Measurements from ENCODE around the gene ERC2.
A peak's percentile ranks its signal among the peaks of the same experiment; 100 is the strongest.

Gene ERC2

GRCh38 chr3:55615039-55615693 lies 853.1 kb downstream of the ERC2 start:
- Mint-ChIP-seq H3K27me3 (no peaks in the 10 kb centered on the region), H3K36me3 (ENCODE audit: low read depth) (no peaks in the 10 kb centered on the region), H3K4me1 (ENCODE audit: low read depth) (peaks cover 69% of the 10 kb centered on the region), H3K9me3 (no peaks in the 10 kb centered on the region), H3K27ac (peak overlapping the region; percentile 84), H3K4me3 (no peak overlapping the region)
- intact Hi-C loops (cut with micrococcal nuclease): no loop called here

- H3K9me3 Mint-ChIP-seq: no peaks in the 10 kb centered on the region
- H3K27me3 Mint-ChIP-seq: no peaks in the 10 kb centered on the region
- H3K36me3 Mint-ChIP-seq (ENCODE audit: low read depth): no peaks in the 10 kb centered on the region
- H3K27ac Mint-ChIP-seq: no peak overlapping the region
- H3K4me3 Mint-ChIP-seq: no peak overlapping the region
- intact Hi-C loops (cut with micrococcal nuclease): no loop called here
- peaks cover 50% of the 10 kb centered on the region for H3K4me1 Mint-ChIP-seq (ENCODE audit: low read depth)
These were observed 857.1 kb downstream of the ERC2 start for GRCh38 chr3:55611121-55611520.

GRCh38 chr3:55609230-55609827 lies 858.9 kb downstream of the ERC2 start:
- intact Hi-C loops (cut with micrococcal nuclease): no loop called here
- no peaks in the 10 kb centered on the region for H3K36me3 Mint-ChIP-seq (ENCODE audit: low read depth)
- H3K4me1 Mint-ChIP-seq (ENCODE audit: low read depth): peaks cover 46% of the 10 kb centered on the region
- H3K4me3 Mint-ChIP-seq: no peak overlapping the region
- no peaks in the 10 kb centered on the region for H3K9me3 Mint-ChIP-seq
- no peaks in the 10 kb centered on the region for H3K27me3 Mint-ChIP-seq
- no peak overlapping the region for H3K27ac Mint-ChIP-seq

GRCh38 chr3:55608301-55608937 lies 859.8 kb downstream of the ERC2 start:
- Mint-ChIP-seq H3K4me1 (ENCODE audit: low read depth) (peaks cover 50% of the 10 kb centered on the region), H3K27me3 (no peaks in the 10 kb centered on the region), H3K9me3 (no peaks in the 10 kb centered on the region), H3K36me3 (ENCODE audit: low read depth) (no peaks in the 10 kb centered on the region), H3K4me3 (no peak overlapping the region), H3K27ac (no peak overlapping the region)
- intact Hi-C loops (cut with micrococcal nuclease): no loop called here

DNA sequence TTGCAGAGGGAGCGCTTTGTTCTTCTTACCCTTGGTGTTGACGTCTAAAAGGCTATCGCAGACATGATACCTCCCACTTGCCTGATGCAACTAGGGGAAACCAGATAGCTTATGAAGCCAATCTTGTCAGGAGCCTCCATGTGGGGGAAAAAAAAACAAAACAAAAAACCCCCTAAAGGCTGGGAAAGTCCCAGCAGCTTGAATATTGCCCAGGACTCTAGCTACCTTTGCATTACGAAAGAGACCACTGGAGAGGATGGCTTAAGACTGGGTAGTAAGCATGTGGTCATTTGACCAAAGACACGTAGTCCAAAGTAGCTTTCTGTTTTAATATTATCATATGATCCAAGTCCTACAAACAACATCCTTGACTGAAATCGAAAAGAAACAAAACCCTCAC lies 860.4 kb downstream of the ERC2 start:
- intact Hi-C loops (cut with micrococcal nuclease): no loop called here
- Mint-ChIP-seq H3K36me3 (ENCODE audit: low read depth) (no peaks in the 10 kb centered on the region), H3K9me3 (no peaks in the 10 kb centered on the region), H3K4me1 (ENCODE audit: low read depth) (peaks cover 44% of the 10 kb centered on the region), H3K27ac (no peak overlapping the region), H3K27me3 (no peaks in the 10 kb centered on the region), H3K4me3 (no peak overlapping the region)

DNA sequence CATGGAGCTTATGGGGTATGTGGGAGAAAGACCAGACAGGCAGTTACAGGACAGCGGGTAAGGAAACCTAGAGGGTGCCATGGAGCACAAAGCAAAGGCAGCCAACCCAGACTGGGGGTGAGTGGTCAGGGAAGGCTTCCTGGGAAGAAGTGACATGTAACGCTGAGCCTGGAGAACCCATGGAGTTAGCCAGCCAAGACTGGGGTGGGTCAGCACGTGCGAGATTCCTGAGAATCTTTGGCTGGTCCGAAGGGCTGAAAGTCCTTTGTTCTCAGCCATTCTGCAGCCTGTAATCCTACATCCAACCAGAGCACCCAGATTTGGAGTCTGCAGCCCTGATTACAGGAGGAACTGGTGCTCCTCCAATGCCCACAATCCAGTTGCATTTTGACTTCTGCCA lies 861.1 kb downstream of the ERC2 start:
- Mint-ChIP-seq H3K27me3 (peaks cover 5% of the 10 kb centered on the region), H3K27ac (no peak overlapping the region), H3K4me3 (no peak overlapping the region), H3K9me3 (no peaks in the 10 kb centered on the region), H3K36me3 (ENCODE audit: low read depth) (no peaks in the 10 kb centered on the region), H3K4me1 (ENCODE audit: low read depth) (peaks cover 38% of the 10 kb centered on the region)
- intact Hi-C loops (cut with micrococcal nuclease): no loop called here

DNA sequence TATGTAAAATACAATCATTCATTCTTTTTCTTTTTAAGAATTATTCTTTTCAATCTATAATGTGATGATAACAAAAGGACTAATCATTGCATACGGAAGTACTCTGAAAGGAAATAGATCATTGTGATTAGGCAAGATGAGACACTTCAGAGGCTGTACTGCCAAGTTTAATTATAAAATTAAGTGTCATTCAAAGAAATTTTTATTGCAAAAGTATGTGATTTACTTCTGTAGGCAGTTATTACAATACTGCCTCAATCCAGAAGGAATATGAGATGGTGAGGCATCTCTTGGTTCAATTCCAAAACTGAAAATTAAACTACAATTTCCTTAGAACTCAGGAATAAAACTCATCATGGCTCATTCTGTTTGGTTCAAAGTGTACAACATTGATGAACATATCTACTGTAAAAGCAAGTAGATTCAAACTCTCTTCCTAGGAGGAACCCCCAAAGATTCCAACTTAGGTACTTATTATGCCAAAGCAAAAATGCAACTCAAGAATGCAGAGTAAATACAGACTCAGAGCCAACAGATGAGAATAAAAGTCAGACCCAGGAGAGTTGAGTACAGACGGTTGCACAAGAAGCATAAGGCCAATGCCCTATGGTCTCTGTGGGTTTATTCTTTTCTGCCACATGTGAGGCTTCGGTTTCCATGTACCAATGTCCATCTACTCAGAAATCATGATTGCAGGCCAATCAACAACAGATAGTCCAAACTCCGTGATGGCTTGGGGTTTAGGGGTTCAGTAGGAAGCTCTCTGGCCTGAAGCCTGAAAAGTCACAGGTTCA lies 862.6 kb downstream of the ERC2 start:
- H3K27ac Mint-ChIP-seq: no peak overlapping the region
- no peaks in the 10 kb centered on the region for H3K36me3 Mint-ChIP-seq (ENCODE audit: low read depth)
- H3K4me1 Mint-ChIP-seq (ENCODE audit: low read depth): peaks cover 39% of the 10 kb centered on the region
- H3K27me3 Mint-ChIP-seq: peaks cover 16% of the 10 kb centered on the region
- no peak overlapping the region for H3K4me3 Mint-ChIP-seq
- H3K9me3 Mint-ChIP-seq: no peaks in the 10 kb centered on the region
- intact Hi-C loops (cut with micrococcal nuclease): no loop called here

DNA sequence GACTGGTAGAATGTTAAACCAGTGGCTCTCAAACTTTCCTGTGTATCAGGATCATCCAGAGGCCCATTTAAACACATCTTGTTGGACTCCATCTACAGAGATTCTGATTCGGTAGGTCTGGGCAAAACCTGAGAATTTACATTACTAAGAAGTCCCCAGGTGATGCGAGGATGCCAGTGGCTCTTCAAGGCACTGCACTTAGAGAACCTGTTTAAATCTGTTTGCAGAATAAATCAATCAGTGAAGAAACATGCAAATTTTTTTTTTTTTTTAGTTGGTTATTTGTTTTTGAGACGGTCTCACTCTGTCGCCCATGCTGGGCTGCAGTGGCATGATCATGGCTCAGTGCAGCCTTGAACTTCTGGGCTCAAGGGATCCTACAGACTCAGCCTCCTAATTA lies 863.4 kb downstream of the ERC2 start:
- Mint-ChIP-seq H3K4me1 (ENCODE audit: low read depth) (peaks cover 41% of the 10 kb centered on the region), H3K4me3 (no peak overlapping the region), H3K9me3 (no peaks in the 10 kb centered on the region), H3K27ac (peak overlapping the region; percentile 1), H3K27me3 (peaks cover 17% of the 10 kb centered on the region), H3K36me3 (ENCODE audit: low read depth) (no peaks in the 10 kb centered on the region)
- intact Hi-C loops (cut with micrococcal nuclease): no loop called here

DNA sequence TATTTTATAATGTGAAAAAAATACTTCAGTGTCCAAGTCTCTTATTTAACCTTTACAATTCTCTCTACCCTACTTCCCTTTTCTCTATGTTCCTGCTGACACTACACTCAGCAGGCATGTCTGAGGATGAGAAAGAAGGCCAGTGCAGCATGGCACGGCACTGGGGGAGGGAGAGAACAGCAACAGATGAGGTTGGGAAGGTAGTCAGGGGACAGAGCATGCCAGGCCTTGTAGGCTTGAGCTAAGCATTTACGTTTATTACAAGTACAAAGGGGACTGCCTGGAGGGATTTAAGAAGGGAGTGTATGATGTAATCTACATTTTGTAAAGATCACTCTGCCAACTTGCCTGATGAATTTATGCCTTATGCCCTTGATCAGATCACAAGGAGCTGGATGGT lies 863.9 kb downstream of the ERC2 start:
- H3K36me3 Mint-ChIP-seq (ENCODE audit: low read depth): no peaks in the 10 kb centered on the region
- no peaks in the 10 kb centered on the region for H3K9me3 Mint-ChIP-seq
- H3K4me3 Mint-ChIP-seq: no peak overlapping the region
- H3K27me3 Mint-ChIP-seq: peaks cover 17% of the 10 kb centered on the region
- H3K4me1 Mint-ChIP-seq (ENCODE audit: low read depth): peaks cover 45% of the 10 kb centered on the region
- H3K27ac Mint-ChIP-seq: peak overlapping the region; percentile 1
- intact Hi-C loops (cut with micrococcal nuclease): no loop called here

DNA sequence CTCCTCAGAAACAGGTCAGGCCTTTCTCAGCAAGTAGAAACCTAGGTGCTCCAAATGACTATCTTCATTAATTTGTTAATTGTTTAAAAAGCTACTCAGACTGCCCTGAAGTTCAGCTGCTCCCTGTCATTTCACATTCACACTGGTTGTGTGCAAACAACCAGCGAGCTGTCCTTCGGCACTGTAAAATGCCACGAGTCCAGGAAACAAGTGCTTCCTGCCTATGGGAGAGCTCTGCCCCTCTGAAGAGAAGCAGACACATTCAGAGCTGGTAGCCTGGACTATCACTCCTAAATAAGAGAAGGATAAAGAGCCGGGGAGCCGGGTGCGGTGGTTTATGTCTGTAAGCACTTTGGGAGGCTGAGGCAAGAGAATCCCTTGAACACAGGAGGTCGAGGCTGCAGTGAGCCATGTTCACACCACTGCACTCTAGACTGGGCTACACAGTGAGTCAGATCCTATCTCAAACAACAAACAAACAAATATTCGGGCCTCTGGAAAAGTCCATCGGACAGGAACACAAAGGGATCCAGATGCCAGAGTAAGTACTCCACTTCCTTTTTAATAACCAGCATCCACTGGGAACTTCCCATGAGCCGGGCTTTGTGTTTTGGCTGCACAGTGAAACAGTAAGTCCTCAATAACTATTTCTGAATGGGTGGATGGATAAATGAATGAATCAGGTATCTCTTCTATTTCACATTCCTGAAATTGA lies 866.7 kb downstream of the ERC2 start:
- intact Hi-C loops (cut with micrococcal nuclease): no loop called here
- peak overlapping the region; percentile 68 for H3K27ac Mint-ChIP-seq
- peaks cover 17% of the 10 kb centered on the region for H3K27me3 Mint-ChIP-seq
- H3K4me3 Mint-ChIP-seq: no peak overlapping the region
- no peaks in the 10 kb centered on the region for H3K9me3 Mint-ChIP-seq
- peaks cover 42% of the 10 kb centered on the region for H3K4me1 Mint-ChIP-seq (ENCODE audit: low read depth)
- no peaks in the 10 kb centered on the region for H3K36me3 Mint-ChIP-seq (ENCODE audit: low read depth)

DNA sequence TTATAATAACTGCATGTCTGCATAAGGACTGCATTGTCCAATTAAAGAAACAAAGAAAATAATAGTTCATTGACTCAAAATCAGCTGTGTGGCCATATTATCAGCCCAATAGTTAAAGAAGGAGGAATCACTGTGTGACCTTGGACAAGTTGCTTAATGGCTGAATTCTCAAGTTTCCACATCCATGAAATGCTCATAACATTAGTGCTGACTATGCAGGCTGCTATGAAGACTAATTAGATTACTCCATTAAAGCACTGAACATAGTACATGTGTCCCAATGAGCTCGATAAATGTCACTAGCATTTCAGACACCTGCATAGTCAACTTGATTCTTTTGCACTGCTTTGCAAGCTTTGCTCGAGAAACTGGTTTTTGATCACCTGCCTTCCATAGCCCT lies 870.0 kb downstream of the ERC2 start:
- intact Hi-C loops (cut with micrococcal nuclease): no loop called here
- no peak overlapping the region for H3K27ac Mint-ChIP-seq
- H3K4me1 Mint-ChIP-seq (ENCODE audit: low read depth): peaks cover 50% of the 10 kb centered on the region
- peaks cover 19% of the 10 kb centered on the region for H3K27me3 Mint-ChIP-seq
- no peaks in the 10 kb centered on the region for H3K36me3 Mint-ChIP-seq (ENCODE audit: low read depth)
- no peaks in the 10 kb centered on the region for H3K9me3 Mint-ChIP-seq
- H3K4me3 Mint-ChIP-seq: no peak overlapping the region

DNA sequence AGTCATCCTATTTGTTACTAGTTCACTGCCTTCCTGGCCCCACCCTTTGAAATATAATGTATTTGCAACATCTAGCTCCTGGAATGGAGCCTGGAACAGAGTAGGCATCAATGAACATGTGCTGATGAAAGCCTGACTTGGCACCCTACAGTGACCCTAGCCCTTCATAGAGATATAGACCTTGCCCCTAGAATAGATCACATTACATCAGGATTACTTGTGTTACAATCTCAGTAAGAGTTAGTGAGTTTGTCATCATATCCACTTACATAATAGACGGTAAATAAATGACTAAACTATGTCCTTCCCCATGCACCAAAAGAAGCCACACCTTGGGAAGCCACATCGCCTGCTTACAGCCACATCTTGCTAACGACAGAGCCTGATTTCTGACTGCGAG lies 870.6 kb downstream of the ERC2 start:
- intact Hi-C loops (cut with micrococcal nuclease): no loop called here
- Mint-ChIP-seq H3K36me3 (ENCODE audit: low read depth) (no peaks in the 10 kb centered on the region), H3K9me3 (no peaks in the 10 kb centered on the region), H3K27me3 (peaks cover 17% of the 10 kb centered on the region), H3K4me1 (ENCODE audit: low read depth) (peaks cover 55% of the 10 kb centered on the region), H3K27ac (no peak overlapping the region), H3K4me3 (no peak overlapping the region)

GRCh38 chr3:55596212-55596611 lies 872.1 kb downstream of the ERC2 start:
- intact Hi-C loops (cut with micrococcal nuclease): no loop called here
- no peak overlapping the region for H3K27ac Mint-ChIP-seq
- H3K27me3 Mint-ChIP-seq: peaks cover 6% of the 10 kb centered on the region
- no peak overlapping the region for H3K4me3 Mint-ChIP-seq
- no peaks in the 10 kb centered on the region for H3K9me3 Mint-ChIP-seq
- H3K36me3 Mint-ChIP-seq (ENCODE audit: low read depth): no peaks in the 10 kb centered on the region
- H3K4me1 Mint-ChIP-seq (ENCODE audit: low read depth): peaks cover 58% of the 10 kb centered on the region

GRCh38 chr3:55595420-55595819 lies 872.8 kb downstream of the ERC2 start:
- Mint-ChIP-seq H3K27ac (no peak overlapping the region), H3K4me3 (no peak overlapping the region), H3K36me3 (ENCODE audit: low read depth) (no peaks in the 10 kb centered on the region), H3K9me3 (no peaks in the 10 kb centered on the region), H3K4me1 (ENCODE audit: low read depth) (peaks cover 52% of the 10 kb centered on the region), H3K27me3 (peaks cover 2% of the 10 kb centered on the region)
- intact Hi-C loops (cut with micrococcal nuclease): no loop called here
